HG03064 (cell line): ENCODE measurements around the gene RNF208.

ENCODE experiments used
- ATAC-seq: cut with Tn5 transposase; IDR thresholded peaks from one replicate; pipeline ENCODE4 v1.9.1; 2021; ENCODE audit warnings: low read depth; ENCODE audit not compliant: unreplicated experiment

The RNF208 gene

GRCh38 chr9:137215196-137215986 is 6.6 kb downstream of the RNF208 start:
- ATAC-seq: no peak

DNA sequence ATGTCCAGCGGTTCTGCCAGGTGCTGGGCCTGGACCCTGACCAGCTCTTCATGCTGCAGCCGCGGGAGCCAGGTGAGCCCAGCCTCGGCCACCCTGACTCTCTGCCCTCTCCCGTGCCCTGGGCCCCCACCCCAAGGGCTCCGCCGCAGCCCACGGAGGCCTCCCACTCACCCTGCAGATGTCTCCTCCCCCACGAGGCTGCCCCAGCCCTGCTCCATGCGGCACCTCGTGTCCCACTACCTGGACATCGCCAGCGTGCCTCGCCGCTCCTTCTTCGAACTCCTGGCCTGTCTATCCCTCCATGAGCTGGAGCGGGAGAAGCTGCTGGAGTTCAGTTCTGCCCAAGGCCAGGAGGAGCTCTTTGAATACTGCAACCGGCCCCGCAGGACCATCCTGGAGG is 7.4 kb downstream of the RNF208 start:
- ATAC-seq: no peak

- ATAC-seq: no peak
Measured at GRCh38 chr9:137213160-137214060, 8.6 kb downstream of the RNF208 start.

DNA sequence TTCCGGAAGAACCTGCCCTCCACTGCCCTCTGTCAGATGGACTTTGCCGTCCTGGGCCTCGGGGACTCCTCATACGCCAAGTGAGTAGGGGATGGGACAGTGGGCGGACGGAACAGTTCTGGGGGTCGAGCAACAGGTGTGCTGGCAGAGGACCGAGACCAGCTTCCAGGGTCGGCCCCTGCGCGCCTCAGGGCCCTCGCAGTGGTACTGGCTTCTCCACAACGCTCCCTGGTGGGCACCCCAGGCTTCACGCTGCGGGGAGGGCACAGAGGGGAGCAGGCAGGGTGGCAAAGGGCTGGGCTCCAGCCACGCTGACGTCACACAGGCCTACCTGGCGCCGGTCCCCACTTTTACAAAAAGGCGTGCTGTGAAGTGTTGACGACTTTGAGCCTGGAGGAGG is 9.5 kb downstream of the RNF208 start:
- no peak for ATAC-seq

- no peak for ATAC-seq
Measured at GRCh38 chr9:137211532-137211931, 10.5 kb downstream of the RNF208 start.

DNA sequence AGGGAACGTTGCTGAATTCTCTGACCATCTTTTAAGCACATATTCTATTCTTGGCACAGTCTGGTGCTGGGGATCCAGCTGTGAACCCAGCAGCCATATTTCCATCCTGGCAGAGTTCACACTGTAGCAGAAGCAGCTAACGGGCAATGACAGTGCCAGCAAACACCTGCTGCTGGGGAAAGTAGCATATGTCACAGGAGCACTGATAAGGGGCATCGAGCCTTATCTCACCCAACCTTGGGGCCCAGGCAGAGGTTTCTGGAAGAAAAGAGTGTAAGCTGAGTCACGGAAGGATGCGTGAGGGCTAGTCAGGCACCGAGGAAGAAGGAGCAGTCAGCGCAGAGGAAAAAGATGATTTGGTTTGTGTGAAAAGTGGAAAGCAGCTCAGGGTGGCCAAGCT is 15.4 kb downstream of the RNF208 start:
- ATAC-seq: no peak

DNA sequence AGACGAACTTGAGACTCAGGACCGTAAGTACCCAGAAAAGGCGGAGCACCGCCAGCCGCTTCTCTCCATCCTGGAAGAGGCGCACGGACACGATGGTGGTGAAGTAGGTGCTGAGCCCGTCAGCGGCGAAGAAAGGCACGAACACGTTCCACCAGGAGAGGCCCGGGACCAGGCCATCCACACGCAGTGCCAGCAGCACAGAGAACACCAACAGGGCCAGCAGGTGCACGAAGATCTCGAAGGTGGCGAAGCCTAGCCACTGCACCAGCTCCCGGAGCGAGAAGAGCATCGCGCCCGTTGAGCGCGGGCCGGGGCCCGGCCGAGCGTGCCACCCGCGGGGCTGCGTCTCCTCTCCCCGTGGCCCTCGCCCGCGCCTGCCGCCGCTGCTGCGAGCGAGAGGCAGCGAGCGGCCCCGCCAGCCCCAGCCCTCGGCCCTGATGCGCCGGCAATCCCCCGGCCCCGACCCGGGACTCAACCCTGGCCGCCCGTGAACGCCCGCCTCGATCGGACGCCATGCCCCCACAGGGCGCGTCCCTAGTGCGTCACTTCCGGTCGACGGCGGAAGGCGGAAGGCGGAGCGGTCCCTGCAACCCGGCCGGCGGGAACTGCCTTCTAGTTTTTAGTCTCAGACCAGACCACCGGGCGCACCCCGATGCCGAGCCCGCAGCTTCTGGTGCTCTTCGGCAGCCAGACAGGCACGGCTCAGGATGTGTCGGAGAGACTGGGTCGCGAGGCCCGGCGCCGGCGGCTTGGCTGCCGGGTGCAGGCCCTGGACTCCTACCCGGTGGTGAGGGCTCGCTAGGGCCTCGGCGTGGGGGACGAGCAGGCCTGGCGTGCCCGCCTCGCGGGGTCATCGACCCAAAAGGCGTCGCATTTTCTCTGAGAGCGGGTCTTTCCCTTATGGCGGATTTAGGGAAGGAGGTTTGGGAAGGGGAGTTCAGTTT is 16.6 kb downstream of the RNF208 start, which contains the start of the genes NDOR1 and TMEM203:
NDOR1 (plus strand) TSS at position 575 of the 944 bp plus-strand sequence; CDS start at position 653, 78 bp downstream.
TMEM203 (minus strand) TSS at position 523 of the 944 bp plus-strand sequence; CDS start at position 289, 234 bp downstream.
- no peak for ATAC-seq

DNA sequence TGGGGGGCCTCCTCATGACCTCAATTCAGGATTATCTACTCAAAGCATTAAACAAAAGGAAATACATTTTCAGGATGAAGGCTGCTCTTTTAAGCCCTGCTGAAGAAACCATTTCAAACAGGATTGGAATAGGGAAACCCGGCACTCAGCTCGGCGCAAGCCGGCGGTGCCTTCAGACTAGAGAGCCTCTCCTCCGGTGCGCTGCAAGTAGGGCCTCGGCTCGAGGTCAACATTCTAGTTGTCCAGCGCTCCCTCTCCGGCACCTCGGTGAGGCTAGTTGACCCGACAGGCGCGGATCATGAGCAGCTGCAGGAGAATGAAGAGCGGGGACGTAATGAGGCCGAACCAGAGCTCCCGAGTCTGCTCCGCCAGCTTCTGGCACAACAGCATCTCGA is 17.3 kb downstream of the RNF208 start:
- no peak for ATAC-seq

DNA sequence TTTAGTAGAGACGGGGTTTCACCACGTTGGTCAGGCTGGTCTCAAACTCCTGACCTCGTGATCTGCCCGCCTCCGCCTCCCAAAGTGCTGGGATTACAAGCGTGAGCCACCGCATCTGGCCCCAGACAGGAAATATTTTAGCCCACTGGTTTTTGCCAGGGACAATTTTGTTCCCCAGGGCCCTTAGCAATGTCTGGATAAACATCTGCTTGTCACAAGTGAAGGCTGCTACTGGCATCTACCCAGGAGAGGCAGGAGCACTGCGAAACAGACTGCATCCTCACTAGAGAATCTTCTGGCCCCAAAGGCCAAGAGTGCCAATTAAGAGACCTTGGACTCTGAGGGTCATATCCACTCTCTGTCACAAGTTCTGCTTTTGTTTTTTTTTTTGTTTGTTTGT is 19.1 kb downstream of the RNF208 start:
- ATAC-seq: no peak

- ATAC-seq: no peak
Measured at GRCh38 chr9:137201205-137201868, 20.7 kb downstream of the RNF208 start.

GRCh38 chr9:137200311-137201204 is 21.5 kb downstream of the RNF208 start, which contains the start of gene TPRN:
TSS of gene TPRN (minus strand) at chr9:137200741. CDS start at chr9:137200711, 30 bp downstream.
- ATAC-seq: peak; percentile 84

DNA sequence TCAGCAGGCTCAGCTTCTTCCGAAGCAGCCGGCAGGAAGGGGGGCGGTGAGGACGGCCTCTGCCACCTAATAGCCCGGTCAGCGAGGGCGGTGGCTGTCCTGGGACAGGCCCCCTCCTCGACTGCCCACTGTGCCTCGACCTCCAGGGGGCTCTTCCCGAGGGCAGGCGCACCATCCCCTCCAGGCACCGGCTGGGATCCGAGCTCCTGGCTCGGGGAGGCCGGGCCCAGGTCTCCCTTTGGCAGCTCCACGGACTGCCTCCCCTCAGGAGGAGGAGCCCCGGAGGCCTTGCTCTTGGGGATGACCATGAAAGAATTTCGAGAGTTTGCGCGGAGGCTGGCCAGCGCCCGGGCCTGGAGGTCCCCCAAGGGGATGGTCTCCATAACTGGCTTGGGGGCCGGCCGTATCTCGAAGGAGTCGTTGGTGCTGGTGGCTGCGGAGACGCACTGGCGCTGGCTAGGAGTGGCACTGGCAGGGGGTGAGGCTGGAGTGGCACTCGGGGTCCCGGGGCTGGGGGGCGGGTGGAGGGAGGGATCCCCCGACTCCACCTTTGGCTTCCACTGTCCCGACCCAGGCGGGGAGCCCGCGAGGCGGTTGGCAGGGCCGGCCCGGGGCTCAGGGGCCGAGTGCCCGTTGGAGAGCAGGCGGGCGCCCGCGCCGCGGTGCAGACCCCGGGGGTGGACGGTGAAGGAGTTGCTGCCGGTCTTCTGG is 22.5 kb downstream of the RNF208 start:
- ATAC-seq: no peak

GRCh38 chr9:137198902-137199283 is 23.1 kb downstream of the RNF208 start:
- ATAC-seq: no peak

GRCh38 chr9:137198051-137198901 is 23.8 kb downstream of the RNF208 start:
- no peak for ATAC-seq

DNA sequence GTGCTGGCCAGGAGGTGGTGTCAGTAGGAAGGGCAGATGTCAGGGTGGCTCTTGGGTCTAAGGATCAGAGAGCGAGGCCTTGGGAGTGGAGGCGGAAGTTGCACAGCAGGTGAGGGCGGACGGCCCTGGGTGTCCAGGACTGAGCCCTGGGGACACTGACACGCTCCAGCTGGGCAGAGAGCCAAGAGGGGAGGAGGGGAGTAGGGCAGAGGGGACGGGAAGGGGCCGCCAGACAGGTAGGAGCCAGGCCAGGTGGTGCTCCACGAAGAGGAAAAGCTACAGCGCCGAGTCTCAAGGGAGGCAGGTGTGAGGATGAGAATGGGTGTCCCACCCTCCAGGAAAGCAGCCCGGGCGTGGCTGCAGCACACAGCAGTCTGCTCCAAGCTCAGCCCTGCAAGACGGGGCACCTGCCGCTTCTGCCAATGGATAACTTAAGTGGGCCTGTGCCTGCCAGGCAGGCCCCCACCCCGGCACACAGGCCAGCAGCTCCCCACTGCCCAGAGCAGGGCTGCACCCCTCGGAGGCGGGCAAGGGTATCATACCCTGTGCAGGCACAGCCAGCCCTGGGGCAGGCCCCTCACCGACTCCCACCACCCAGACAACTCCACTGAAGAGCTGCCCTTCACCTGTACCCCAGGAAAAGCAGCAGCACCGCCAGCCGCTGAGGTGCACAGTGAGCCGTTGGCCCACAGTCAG is 26.4 kb downstream of the RNF208 start:
- no peak for ATAC-seq

DNA sequence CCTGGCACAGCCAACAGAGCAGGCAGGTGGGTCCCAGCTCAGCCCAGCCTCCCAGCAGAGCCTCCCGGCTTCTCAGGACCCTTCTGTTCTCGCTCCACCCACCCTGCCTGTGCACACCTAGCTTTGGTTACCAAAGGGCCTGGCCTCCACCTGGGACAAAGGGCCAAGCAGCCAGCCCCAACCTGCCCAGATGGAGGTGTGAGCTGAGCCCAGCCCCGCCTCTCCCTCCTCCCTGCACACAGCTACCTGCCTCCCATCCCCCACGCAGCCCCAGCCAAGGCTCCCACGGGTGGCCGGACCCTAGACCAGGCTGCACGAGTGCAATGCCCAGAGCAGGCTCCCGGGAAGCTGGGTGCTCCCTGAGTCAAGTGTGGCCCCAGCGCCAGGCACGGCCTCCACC is 27.1 kb downstream of the RNF208 start:
- ATAC-seq: no peak

DNA sequence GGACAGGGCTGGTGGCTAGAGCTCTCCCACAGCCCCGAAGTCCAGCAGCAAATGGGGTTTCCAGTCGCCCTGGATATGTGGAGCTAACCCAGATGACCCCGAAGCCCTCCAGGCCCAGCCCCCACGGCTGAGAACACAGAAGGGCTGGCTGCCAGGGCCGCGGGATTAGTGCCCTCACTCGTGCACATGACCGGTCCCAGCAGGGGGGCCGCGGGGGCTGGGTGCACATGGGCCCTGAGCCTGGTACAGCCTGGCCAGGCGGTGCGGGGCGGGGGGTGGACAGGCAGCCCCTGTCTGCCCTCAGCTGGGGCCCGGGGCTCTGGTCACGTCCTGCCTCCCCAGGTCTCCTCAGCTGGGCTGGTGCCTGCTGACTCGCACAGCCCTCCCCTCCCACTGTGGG is 27.7 kb downstream of the RNF208 start:
- no peak for ATAC-seq
